Measurements from ENCODE around the gene FCHSD2.
"Not testable (repeated sequence)": the region's sequence is repeated elsewhere in the genome, so short reads cannot be mapped to it uniquely, and the experiment has no call there.

FCHSD2 gene

DNA sequence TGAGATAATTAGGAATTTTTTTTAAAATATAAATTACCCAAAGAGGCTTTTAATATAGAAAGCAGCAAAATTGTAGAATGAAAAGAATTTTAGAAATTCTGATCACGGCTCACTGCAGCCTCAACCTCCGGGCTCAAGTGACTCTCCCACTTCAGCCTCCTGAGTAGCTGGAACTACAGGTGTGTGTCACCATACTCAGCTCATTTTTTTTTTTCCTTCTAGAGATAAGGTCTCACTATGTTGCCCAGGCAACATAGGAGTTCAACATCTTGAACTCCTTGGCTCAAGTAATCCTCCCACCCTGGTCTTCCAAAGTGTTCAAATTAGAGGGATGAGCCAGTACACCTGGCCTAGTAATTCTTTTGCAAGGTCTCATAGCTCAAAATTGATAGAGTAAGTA, 251.2 kb downstream of the FCHSD2 start:
- DNase-seq (ENCODE audit: low read depth in 1 of 2, low spot score in 1 of 2) = no peak

DNA sequence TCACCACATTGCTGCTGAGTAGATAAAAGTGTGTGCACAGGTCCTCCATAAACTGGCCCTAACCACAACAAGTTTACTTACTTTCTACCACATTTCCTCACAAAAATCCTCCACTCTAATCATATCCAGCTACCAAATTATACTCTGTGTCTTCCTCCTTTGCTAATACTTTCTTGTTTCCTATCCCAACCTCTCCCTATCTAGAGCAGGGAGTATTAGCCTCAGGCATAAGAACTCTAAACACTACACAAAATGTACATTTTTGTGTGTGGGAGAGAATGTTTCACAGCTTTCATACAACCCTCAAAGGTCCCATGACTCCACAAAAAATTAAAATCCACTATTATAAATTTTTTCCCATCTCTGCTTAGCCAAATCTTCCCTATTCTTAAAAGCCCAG, 255.5 kb downstream of the FCHSD2 start:
- no peak for DNase-seq (ENCODE audit: low read depth in 1 of 2, low spot score in 1 of 2)

DNA sequence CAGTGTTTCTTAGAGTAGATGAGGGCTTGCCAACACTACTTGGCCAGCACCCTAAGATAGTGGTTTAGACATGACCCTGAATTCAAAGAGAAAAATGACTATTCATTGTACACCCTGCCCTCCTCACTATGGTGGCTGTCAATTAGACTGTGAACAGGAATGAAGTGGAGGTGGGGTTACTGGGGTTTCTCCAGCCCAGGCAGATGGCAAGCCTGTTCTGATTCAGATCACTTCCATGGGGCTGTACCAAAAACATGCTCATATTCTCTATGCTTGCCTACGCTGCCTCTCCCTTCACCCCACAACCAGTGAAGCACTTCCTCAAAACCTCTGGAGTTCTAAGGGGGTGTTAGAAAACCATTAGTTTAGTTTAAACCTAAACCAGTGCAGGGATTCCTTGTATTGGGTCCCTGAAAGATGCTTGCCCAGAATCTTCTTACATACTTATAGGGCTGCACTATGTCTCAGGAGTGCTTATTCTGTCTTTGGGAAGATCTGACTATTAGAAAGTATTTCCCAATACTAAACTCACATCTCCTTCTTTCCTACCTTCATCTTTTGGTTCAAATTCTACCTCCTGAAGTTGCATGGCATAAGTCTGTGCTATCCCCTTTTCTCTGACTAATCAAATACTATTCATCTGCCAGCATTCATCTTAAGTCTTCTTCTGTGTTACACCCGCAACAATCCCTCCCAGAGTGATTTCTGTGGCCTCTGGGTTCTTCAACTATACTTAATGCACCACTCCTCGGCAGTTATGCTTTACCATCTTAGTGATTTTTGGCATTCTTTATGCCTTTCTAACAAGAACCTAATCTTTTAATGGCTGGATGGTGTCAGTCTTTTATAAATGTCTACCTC, 256.1 kb downstream of the FCHSD2 start:
- no peak for DNase-seq (ENCODE audit: low read depth in 1 of 2, low spot score in 1 of 2)

DNA sequence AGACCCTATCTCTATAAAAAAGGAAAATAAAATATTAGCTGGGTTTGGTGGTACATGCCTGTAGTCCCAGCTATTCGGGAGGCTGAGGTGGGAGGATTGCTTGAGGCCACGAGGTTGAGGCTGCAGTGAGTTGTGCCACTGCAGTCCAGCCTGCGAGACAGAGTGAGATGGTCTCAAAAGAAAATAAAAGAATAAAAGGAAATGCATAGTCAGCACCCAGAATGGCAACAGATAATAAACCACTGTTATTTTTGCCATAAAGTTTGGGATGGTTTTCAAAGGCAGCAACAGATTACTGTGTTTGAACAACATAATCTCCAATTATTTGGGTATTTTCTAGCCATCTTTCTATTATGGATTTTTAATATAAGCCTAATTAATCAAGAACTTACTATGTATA, 266.0 kb downstream of the FCHSD2 start:
- DNase-seq (ENCODE audit: low read depth in 1 of 2, low spot score in 1 of 2) = no peak

DNA sequence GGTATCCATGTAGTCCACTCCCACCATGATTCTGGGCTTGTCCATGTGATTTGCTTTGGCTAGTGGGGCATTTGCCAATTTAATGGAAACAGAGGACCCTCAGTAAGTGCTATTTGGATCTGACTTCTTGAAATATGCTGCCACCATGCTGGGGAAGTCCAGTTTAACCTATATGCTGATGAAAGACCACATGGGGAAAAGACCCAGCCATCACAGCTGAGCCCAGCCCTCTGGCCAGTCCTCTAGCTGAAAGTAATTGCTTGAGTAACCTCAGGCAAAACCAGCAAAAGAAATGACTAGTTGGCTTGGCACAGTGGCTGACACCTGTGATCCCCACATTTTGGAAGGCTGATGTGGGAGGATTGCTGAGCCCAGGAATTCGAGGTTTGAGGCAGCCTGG, 266.4 kb downstream of the FCHSD2 start:
- no peak for DNase-seq (ENCODE audit: low read depth in 1 of 2, low spot score in 1 of 2)

DNA sequence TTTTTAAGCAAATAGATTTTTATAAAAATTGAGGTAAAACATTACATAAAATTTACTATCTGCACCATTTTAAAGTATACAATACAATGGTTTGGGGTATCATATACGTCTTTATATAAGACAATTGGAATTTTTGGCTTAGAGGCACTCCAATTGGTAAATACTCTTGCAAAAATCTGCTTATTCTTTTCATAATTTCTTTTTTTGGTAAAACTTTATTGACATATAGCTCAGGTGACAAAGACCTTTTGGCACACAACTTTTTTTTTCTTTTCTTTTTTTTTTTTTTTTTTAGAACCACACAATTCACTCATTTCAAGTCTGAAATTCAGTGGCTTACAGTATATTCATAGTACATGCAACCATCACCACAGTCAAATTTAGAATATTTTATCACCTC, 270.1 kb downstream of the FCHSD2 start:
- no peak for DNase-seq (ENCODE audit: low read depth in 1 of 2, low spot score in 1 of 2)

DNA sequence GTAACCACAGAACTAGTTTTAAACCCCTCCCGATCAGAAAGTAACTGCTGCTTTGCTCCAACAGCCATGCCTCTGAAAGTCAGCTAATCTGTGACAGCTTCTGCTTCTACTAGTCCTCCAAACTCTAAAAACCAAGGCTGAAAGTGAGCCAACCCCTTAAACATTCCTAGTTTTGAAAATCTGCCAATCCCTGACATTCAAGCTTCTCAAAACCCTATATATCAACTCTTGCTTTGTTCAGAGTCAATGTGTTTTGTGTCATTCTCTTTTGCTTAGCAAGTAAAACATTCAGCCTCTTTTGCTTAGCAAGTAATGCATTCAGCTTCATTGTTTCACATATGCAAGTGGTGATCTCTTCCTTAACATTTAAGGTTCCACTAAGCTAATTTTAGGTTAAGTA, 271.0 kb downstream of the FCHSD2 start:
- no peak for DNase-seq (ENCODE audit: low read depth in 1 of 2, low spot score in 1 of 2)

DNA sequence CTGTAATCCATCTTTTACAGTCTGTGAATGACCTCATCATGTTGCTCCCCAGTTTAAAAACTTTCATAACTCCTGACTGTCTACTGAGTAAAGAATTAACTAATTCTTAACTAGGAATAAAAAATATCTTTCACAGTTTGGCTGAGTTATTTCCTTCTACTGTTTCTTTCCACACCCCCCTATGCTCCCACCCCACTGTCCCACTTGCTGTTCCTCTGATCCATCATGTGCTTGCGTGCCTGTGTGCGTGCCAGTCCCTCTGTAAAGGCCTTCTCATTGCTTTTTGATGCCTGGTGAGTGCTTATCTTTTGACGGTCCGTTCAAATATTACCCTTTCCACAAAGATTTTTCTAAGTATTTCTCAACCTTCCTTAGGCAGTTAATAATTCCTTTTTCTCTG, 272.3 kb downstream of the FCHSD2 start:
- DNase-seq (ENCODE audit: low read depth in 1 of 2, low spot score in 1 of 2) = no peak

DNA sequence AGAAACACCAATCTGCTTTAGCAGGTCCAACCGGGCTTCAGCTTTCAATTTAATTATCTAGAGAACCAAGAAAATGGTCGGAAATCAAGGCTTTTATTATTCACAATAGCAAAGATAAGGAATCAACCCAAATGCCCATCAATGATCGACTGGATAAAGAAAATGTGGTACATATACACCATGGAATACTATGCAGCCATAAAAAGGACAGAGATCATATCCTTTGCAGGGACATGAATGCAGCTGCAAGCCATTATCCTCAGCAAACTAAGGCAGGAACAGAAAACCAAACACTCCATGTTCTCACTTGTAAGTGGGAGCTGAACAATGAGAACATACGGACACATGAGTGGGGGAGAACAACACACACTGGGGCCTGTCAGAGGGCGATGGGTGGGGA, 274.1 kb downstream of the FCHSD2 start:
- no peak for DNase-seq (ENCODE audit: low read depth in 1 of 2, low spot score in 1 of 2)

DNA sequence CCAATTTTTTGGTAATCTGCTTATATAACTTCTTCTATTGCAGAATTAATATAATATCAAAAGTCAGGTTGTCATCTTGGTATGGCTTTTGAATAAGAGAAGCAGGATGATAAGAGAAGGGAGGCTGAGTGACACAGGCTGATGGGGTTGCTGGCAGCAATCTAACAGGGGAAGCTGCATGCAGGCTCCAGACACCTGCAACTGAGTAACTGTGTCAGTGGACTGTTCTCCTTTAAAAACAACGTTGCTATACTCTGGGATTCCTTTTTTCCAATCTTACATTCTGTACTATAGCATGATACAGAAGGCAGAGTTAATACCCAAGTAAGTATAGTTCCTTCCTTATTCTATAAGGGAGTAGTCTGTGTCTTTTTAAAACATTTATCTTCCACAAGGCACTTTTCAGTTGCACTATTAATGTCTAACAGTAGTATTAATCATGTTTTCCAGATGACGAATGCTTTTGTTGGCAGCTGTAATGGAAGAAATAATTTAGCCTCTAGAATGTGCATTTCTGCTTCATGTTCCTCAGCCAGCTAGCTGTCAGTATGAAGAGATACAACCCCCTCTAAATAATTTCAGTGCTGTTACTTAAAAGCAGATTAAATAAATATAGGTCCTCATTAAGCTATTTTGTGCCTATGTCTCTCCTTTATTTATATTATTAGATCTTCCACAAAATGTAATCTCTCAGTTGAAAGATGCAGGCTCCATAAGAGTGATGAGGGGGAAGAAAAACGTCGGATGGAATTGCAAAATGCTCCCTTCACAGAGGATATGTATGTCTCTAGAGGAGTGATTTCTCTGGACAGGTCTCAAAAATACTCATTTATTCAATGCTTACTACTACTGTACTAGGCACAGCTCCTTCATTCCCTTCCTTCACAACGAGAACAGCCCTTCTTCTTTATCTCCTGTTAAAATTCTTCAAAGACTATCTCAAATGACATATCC, 277.1 kb downstream of the FCHSD2 start:
- DNase-seq (ENCODE audit: low read depth in 1 of 2, low spot score in 1 of 2) = no peak

DNA sequence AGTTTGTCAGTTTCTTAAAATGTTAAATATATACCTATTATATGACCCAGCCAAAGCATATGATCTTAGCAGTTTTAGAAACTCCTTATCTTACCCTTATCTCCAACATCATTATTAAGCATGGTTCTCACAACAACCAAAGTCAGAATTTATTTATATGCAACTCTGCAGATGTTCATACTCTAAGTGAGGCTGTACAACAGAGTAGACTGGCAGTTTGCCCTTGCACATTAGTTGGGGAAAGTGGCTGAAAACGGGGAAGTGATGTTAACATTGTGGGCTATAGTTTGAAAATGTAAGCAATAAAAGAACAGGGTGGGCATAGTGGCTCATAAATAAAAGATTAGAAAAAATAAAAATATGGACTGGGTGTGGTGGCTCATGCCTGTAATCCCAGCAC, 278.2 kb downstream of the FCHSD2 start:
- DNase-seq (ENCODE audit: low read depth in 1 of 2, low spot score in 1 of 2) = no peak

DNA sequence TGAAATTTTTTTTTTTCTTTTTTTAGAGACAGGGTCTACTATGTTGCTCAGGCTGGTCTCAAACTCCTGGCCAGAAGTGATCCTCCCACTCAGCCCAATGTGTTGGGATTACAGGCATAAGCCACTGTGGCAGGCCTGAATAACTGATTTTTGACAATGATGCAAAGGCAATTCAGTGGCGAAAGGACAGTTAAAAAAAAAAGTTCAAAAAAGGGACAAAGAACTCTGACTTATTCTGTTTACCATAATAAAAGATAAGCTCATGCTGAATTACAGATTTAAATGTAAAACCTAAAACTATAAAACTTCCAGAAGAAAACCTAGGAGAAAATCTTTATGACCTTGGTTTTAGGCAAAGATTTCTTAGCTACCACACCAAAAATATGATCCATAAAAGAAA, 279.0 kb downstream of the FCHSD2 start:
- DNase-seq (ENCODE audit: low read depth in 1 of 2, low spot score in 1 of 2) = no peak

DNA sequence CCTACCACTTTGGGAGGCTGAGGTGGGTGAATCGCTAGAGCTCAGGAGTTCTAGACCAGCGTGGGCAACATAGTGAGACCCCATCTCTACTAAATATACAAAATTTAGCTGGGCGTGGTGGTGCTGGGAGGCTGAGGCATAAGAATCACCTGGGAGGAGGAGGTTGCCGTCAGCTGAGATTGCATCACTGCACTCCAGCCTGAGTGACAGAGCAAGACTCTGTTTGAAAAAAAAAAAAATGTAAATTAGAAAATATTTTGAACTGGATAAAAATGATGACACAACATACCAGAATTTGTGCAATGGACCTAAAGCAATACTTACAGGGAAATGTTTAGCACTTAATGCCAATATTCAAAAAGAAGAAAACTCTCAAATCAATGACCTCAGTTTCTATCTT, 281.5 kb downstream of the FCHSD2 start:
- DNase-seq (ENCODE audit: low read depth in 1 of 2, low spot score in 1 of 2) = no peak

DNA sequence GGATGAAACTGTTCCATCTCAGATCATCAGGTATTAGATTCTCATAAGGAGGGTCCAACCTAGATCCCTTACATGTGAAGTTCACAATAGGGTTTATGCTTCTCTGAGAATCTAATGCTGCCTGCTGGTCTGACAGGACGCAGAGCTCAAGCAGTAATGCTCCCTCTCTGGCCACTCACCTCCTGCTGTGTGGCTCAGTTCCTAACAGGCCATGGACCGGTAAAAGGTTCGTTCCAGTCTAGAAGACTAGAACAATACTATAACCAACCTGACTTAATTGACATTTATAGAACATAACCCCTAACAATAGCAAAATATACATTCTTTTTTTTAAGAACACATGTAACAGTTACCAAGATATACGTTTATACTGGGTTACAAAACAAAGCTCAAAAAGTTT, 282.1 kb downstream of the FCHSD2 start:
- DNase-seq (ENCODE audit: low read depth in 1 of 2, low spot score in 1 of 2) = no peak

DNA sequence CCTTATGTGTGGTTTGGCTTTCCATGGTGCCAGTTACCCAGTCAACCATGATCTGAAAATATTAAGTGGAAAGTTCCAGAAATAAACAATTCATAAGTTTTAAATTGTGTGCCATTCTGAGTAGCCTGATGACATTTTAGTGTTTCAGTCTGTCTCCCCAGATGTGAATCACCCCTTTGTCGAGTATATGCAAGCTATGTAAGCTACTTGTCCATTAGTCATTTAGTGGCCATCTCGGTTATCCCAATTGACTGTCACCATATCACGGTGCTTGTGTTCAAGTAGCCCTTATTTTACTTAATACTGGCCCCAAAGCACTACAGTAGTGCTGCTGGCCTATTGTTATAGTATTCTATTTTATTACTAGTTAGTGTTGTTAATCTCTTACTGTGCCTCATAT, 283.0 kb downstream of the FCHSD2 start:
- no peak for DNase-seq (ENCODE audit: low read depth in 1 of 2, low spot score in 1 of 2)

DNA sequence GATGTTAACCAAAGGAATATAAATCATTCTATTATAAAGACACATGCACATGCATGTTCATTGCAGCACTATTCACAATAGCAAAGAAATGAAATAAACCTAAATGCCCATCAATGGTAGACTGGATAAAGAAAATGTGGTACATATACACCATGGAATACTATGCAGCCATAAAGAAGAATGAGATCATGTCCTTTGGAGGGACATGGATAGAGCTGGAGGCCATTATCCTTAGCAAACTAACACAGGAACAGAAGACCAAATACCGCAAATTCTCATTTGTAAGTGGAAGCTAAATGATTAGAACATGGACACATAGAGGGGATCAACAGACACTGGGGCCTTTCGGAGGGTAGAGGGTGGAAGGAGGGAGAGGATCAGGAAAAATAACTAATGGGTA, 283.9 kb downstream of the FCHSD2 start:
- DNase-seq (ENCODE audit: low read depth in 1 of 2, low spot score in 1 of 2) = not testable (repeated sequence)

DNA sequence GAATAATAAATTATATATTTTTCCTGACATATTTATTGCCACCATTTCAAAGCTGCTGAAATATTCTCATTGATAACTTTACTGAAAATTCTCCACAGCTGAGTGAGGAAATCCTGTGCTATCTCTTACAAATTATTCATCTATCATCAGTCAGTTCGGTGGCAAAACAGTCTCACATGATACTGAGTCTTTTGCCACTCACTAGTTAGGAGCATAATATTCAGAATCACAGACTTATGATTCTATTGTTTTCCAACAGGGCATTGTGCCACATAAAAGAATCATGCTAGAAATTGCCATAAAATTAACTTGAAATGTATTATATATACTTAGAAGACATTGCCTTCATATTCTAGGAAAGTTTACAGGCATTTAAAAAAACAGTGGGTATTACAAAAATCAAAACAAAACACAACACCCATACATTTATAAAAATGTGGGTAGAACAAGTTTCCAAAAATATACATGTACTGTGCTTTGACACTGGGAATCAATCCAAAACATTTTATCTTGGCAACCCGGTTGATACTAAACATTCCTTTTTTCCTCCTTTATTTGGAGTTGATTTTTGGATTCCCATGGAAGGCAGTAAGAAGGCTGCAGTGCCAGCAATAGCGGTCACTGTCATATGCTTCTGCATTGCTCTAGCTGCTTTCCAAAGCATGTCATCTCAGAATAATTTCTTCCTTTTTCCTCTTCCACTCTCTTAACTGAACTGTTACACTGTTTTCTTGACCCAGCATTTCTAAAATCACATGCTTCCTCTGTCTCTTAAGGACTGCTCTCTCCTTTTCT, 285.4 kb downstream of the FCHSD2 start:
- no peak for DNase-seq (ENCODE audit: low read depth in 1 of 2, low spot score in 1 of 2)

DNA sequence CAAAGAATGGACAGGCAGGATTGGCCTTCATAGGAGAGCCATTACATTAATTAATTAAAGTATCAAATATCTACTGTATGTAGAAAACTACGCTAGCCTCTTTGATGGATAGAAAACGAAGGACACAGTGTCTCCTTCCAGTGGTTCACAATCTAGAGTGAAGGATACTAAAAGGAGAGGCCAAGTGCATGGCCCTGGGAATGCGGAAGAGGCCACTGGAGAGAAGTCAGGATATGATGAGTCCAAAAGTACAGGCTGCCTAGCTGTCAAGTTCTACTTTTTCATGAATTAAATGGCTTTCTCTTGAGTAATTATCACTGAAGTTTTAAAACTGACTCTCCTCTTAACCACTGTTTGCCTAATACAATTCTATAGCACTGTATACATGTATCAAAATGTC, 286.1 kb downstream of the FCHSD2 start:
- DNase-seq (ENCODE audit: low read depth in 1 of 2, low spot score in 1 of 2) = no peak

DNA sequence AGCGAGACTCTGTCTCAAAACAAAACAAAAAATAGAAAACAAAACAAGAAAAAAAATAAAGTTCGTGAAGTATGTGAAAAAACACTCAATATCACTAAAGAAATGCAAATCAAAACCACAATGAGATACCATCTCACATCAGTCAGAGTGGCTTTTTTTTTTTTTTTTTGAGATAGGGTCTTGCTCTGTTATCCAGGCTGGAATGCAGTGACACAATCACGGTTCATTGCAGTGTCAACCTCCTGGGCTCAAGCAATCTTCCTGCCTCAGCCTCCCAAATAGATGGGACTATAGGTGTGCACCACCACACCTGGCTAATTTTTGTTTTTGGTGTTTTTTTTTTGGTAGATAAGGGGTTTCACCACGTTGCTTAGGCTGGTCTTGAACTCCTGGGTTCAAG, 290.4 kb downstream of the FCHSD2 start:
- DNase-seq (ENCODE audit: low read depth in 1 of 2, low spot score in 1 of 2) = no peak

DNA sequence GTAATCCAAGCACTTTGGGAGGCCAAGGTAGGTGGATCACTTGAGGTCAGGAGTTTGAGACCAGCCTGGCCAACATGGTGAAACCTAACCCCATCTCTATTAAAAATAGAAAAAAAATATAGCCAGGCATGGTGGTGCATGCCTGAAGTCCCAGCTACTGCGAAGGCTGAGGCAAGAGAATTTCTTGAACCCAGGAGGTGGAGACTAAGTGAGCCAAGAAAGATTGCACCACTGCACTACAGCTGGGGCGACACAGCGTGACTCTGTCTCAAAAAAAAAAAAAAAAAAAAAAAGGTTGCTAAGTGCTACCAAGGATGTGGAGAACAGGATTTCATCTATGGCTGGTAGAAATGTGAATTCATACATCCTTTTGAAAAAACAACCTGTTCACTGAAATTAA, 291.3 kb downstream of the FCHSD2 start:
- no peak for DNase-seq (ENCODE audit: low read depth in 1 of 2, low spot score in 1 of 2)

DNA sequence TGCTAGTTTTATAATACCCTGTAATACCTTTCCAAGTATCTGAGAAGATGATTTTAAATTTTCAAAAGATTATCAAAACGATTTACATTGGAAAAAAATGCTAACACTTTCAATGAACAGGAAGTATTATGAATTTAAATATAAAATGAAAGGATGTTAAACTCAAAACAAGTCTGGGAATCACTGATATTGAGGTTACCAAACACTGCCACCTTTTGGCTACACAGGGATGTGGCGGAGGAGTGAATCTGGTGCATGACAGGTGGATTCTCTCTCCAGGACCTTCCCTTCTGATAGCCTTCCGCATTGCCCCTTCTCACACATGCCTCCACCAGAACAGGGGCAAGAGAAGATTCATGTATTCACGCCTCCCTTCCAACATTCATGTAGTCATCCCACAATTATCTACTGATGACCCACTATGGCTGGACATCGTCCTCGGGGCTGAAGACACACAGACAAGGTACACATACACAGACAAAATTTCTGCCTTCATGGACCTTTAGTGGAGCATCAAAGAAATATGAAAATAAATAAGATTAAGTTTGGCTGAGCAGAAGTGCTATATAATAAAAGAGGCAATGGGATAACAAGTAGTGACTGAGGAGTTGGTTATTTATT, 293.2 kb downstream of the FCHSD2 start:
- DNase-seq (ENCODE audit: low read depth in 1 of 2, low spot score in 1 of 2) = no peak
